Brain microvascular endothelial cell (primary cell): ENCODE data around the gene SOCS7.

ENCODE experiments used
- DNase-seq: peaks from one replicate; pipeline ENCODE4 v3.0.0-alpha.2; 2020
- H3K27ac ChIP-seq: fragments of 250-450 bp; sonication (Bioruptor Pico); 2 replicates; pipeline ENCODE4 v1.5.1; 2020; ENCODE audit warnings: mild to moderate bottlenecking, moderate library complexity
- H3K27me3 ChIP-seq: fragments of 250-450 bp; sonication (Bioruptor Pico); replicated peaks from 2 replicates; pipeline ENCODE4 v1.5.1; 2020; ENCODE audit warnings: mild to moderate bottlenecking
- H3K36me3 ChIP-seq: fragments of 250-450 bp; sonication (Bioruptor Pico); replicated peaks from 2 replicates; pipeline ENCODE4 v1.5.1; 2020; ENCODE audit warnings: mild to moderate bottlenecking
- H3K4me3 ChIP-seq: 2 replicates; pipeline ENCODE4 v1.5.1; 2011; ENCODE audit warnings: low read depth, mild to moderate bottlenecking, control low read depth, low read length, moderate library complexity
- in situ Hi-C: cut with HindIII; loops from 2 replicates; pipeline ENCODE4 v1.10.0; 2017; ENCODE audit warnings: low sequenced_read_pairs, low pct_ligation_motif_present
- TF ChIP-seq, protein P1 (sequence below): IDR thresholded peaks from 2 replicates; pipeline ENCODE4 v1.5.1; 2011; ENCODE audit warnings: low read depth, mild to moderate bottlenecking, moderate library complexity, low read length, control low read depth, inconsistent platforms; ENCODE audit errors: missing control alignments

SOCS7 gene

GRCh38 chr17:38324141-38324697 lies 27.4 kb upstream of the SOCS7 start:
- H3K4me3 ChIP-seq = no peak overlapping the region
- H3K27ac ChIP-seq = no peak overlapping the region
- TF ChIP-seq, protein P1, sequence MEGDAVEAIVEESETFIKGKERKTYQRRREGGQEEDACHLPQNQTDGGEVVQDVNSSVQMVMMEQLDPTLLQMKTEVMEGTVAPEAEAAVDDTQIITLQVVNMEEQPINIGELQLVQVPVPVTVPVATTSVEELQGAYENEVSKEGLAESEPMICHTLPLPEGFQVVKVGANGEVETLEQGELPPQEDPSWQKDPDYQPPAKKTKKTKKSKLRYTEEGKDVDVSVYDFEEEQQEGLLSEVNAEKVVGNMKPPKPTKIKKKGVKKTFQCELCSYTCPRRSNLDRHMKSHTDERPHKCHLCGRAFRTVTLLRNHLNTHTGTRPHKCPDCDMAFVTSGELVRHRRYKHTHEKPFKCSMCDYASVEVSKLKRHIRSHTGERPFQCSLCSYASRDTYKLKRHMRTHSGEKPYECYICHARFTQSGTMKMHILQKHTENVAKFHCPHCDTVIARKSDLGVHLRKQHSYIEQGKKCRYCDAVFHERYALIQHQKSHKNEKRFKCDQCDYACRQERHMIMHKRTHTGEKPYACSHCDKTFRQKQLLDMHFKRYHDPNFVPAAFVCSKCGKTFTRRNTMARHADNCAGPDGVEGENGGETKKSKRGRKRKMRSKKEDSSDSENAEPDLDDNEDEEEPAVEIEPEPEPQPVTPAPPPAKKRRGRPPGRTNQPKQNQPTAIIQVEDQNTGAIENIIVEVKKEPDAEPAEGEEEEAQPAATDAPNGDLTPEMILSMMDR = no peak
- no peak for DNase-seq
- H3K36me3 ChIP-seq = peaks cover 14% of the 10 kb centered on the region
- in situ Hi-C loops = no loop called here
- no peaks in the 10 kb centered on the region for H3K27me3 ChIP-seq

- Histone ChIP-seq H3K27me3 (no peaks in the 10 kb centered on the region), H3K27ac (no peak overlapping the region), H3K36me3 (peaks cover 10% of the 10 kb centered on the region), H3K4me3 (no peak overlapping the region)
- in situ Hi-C loops = no loop called here
- no peak for DNase-seq
- TF ChIP-seq, protein P1 = no peak
Measured at GRCh38 chr17:38324772-38325171, 26.9 kb upstream of the SOCS7 start.

DNA sequence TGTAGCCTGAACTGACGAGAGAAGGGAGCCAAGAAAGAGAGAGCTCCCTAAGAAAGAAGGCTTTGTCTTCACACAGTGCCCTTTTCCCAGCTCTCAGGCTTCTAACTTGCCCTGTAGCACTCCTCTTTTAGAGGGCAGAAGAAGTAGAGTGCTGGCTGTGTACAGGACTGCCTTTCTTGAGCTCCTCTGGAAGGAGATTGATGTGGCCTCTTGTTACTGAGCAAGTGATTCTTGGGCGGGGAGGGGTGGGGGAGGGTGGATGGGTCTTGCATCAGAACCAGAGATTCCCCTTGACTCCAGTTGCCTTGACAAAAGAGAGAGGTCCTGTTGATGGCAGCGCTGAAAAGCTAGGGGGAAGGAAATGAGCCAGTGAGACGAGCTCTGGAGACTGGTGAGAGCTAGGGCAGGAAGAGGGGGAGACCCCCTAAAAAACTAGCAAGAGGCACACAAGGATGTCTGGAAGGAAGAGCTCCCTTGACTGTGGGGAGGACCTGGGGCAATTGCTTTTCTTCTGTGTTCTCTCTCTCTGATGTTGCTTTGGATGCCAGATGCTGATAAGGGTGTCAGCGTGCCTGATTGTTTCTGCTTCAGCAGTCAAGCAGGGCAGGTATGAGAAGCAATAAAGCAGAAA lies 26.3 kb upstream of the SOCS7 start:
- DNase-seq = no peak
- TF ChIP-seq, protein P1 = no peak
- in situ Hi-C loops = no loop called here
- Histone ChIP-seq H3K4me3 (no peak overlapping the region), H3K27ac (no peak overlapping the region), H3K27me3 (no peaks in the 10 kb centered on the region), H3K36me3 (peaks cover 10% of the 10 kb centered on the region)

DNA sequence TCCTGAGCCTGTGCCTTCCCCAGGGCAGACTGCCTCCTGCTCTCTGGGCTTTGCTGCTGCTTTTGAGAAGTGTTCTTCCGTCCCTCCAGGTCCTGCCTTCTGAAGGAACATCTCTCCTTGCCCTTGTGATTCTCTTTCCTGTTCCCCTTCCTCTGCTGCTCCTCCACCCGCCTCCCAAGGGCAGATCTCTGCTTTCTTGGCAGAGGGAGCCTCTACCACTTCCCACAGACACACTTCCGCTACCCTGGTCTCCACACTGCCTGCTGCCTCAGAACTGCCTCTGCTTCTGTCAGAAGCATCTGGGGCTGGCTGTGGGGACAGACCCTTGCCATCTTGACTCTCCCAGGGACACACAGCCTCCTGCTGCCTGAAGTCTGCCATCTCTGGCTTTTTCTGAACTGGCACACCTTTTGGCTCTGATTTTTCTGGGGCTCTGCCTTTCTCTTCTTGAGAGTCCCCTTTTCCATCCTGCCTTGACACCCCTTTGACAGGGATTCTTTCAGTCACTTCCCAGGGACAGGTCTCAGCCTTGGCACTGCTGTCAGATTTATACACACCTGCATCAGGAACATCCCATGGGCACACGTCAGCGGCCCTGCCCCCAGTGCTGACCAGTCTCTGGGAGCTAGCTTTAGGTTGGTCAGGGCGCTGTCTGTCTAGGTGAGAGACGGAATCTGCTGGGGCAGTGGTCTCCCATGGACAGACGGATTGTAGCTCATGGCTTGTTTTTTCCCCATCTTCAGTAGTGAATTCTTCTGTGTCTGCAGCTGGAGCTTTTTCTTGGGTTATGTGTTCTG lies 24.4 kb upstream of the SOCS7 start:
- H3K4me3 ChIP-seq = no peak overlapping the region
- no peak overlapping the region for H3K27ac ChIP-seq
- no peaks in the 10 kb centered on the region for H3K27me3 ChIP-seq
- DNase-seq = no peak
- TF ChIP-seq, protein P1 = no peak
- peaks cover 7% of the 10 kb centered on the region for H3K36me3 ChIP-seq
- in situ Hi-C loops = no loop called here

GRCh38 chr17:38327936-38328335 lies 23.7 kb upstream of the SOCS7 start:
- in situ Hi-C loops = no loop called here

More at GRCh38 chr17:38327936-38328335, 23.7 kb upstream of the SOCS7 start:
- Histone ChIP-seq H3K27ac (no peak overlapping the region), H3K36me3 (peaks cover 2% of the 10 kb centered on the region), H3K27me3 (no peaks in the 10 kb centered on the region), H3K4me3 (no peak overlapping the region)
- no peak for DNase-seq
- TF ChIP-seq, protein P1 = no peak
